MG63 (cell line): Measurements from ENCODE around the gene CRYGD. TPM values are rescaled to one million over a fixed set of nuclear protein-coding genes. Genes with fewer than 3 reads are reported as not detected.

Experiments
- total RNA-seq: library from RNA; depleted of rRNA; stranded (reverse); fragments of >200 nt; shearing (Covaris generic); gene quantifications from 2 replicates; pipeline ENCODE4 v1.2.3, GENCODE V29; 2014; ENCODE audit warnings: low replicate concordance; rRNA removed

Gene CRYGD
- total RNA-seq, 1 experiment from 2014 or later, result not detected

Other genes starting within 250 kb of the CRYGD start
- gene PLEKHM3, start 99.0 kb downstream of the CRYGD start, total RNA-seq, result 6.0 and 6.4 TPM in 2 replicates
- gene CRYGC, start 5.3 kb upstream of the CRYGD start, total RNA-seq, result not detected in 2 replicates
- not detected in 2 replicates for gene CRYGB, start 21.6 kb upstream of the CRYGD start, total RNA-seq
- not detected in 2 replicates for gene CRYGA, start 39.1 kb upstream of the CRYGD start, total RNA-seq
- not detected in 2 replicates for gene C2orf80, start 65.5 kb upstream of the CRYGD start, total RNA-seq
- gene IDH1, start 130.5 kb upstream of the CRYGD start, total RNA-seq, result 29.6 and 37.0 TPM in 2 replicates
- 7.1 and 9.4 TPM in 2 replicates for gene PIKFYVE, start 141.7 kb upstream of the CRYGD start, total RNA-seq